GM21737 (cell line): ENCODE data around the gene FPR2.
"Not testable (repeated sequence)": the region's sequence is repeated elsewhere in the genome, so short reads cannot be mapped to it uniquely, and the experiment has no call there.

Source experiments
- ATAC-seq: cut with Tn5 transposase; IDR thresholded peaks from one replicate; pipeline ENCODE4 v1.9.1; 2021; ENCODE audit warnings: mild to moderate bottlenecking, moderate library complexity; ENCODE audit not compliant: unreplicated experiment

Gene FPR2

GRCh38 chr19:51803967-51804366 is 43.0 kb downstream of the FPR2 start:
- no peak for ATAC-seq

- not testable (repeated sequence) for ATAC-seq
Observed at GRCh38 chr19:51804789-51805188, 43.8 kb downstream of the FPR2 start.

- not testable (repeated sequence) for ATAC-seq
Observed at GRCh38 chr19:51805396-51805795, 44.4 kb downstream of the FPR2 start.

GRCh38 chr19:51806571-51806970 is 45.6 kb downstream of the FPR2 start:
- ATAC-seq, result not testable (repeated sequence)

DNA sequence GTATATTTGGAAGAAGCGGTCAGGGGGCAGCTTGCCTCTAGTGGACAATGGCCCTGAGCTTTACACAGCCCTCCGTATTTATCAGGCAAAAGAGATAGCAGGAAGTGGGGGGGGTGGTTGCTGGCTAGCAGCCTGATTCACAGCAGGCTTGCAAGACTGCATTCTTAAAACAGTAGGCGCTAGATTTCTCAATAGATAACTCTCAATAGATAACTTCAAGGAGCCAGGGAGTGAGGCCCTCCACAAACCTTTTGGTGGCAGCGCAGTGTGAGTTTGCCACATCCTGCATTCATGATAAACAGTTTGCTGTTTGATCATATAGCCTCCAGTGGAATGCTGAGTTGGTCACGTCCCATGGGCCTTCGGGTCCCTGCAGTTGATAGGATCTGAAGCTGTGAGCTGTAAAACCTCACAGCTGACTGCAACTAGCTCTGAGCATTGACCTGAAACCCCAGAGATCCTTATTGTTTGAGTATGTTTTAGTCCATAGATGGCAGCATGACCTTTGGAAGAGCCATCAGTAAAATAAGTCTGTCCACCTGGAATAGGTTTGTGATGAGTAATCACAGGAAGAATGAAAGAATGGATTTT is 46.2 kb downstream of the FPR2 start:
- no peak for ATAC-seq

DNA sequence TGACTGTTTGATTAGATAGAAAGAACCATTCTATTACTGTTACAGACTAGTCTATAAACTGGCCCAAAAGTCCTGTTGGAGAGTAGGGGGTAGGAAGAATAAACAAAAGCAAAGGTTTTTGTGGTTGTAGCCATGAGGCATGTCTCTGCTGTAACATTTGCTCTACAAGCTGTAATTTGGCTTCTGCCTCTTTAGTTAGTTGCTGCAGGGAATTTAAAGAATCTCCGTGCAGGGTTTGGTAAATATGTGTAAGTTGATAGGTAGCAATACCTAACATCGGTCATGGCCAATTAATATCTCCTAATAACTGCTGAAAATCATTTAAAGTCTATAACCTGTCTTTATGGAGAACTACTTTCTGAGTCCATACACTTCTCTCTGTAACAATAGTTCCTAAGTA is 46.9 kb downstream of the FPR2 start:
- ATAC-seq, result no peak

GRCh38 chr19:51808333-51808986 is 47.5 kb downstream of the FPR2 start:
- ATAC-seq, result no peak

DNA sequence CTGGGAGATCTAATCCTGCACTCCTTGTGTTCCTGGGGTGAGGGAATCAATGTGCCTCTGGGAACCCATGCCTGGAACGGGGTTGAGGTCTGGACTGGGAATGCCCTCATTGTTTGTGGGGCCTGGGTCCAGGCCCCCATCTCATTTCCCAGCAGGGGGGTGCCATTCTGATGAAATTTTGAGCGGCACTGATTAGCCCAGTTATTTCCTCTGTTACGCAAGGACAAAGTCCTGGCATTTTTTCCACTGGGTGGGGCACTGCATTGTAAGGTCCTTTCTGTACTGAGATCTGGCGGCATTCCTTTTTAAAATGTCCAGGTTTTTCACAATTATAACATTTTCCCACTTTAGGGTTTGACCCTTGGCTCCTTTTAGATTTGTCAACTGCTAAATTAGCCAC is 48.8 kb downstream of the FPR2 start:
- ATAC-seq, result no peak

GRCh38 chr19:51810223-51810622 is 49.2 kb downstream of the FPR2 start:
- no peak for ATAC-seq

GRCh38 chr19:51811344-51811743 is 50.4 kb downstream of the FPR2 start:
- no peak for ATAC-seq

- no peak for ATAC-seq
Observed at GRCh38 chr19:51815043-51815442, 54.1 kb downstream of the FPR2 start.

DNA sequence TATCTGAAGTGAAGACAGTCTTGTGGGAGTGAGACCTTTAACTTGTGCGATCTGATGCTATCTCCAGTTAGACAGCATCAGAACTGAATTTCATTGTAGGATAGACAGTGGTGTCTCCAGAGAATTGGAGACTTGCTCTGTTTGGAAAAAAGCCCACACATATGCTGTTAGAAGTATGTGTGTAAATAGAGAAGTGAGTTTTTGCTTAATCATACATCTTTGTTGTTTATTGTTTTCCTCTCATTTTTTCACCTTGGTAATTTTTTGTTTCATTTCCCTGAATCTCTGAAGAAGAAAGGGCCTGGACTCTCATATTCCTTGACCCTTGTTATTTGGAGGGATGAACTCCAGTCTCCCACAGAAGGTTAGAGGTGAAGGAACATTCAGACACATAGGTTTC is 55.7 kb downstream of the FPR2 start:
- ATAC-seq, result no peak

DNA sequence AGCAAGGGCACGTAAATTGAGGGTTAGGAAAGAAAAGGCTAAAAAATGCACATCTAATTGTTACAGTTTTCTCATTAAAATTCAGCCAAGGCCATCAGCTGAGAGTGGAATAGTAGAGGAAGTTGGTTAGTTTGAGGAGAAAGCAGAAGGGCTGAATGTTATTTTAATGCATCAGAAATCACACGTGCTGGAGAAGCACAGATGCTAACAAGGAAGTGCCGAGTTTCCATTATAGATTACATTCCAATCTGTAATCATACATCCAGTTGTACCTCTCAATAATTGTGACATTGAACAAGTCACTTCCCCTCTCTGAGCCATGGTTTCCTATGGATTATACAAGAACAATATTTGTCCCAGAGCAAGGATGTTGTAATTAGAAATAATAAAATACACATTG is 59.0 kb downstream of the FPR2 start:
- no peak for ATAC-seq
